Measurements from ENCODE around the gene SEC14L2.

GRCh38 chr22:30358541-30358940, 38.3 kb upstream of the SEC14L2 start:
- TF ChIP-seq CTCF (conservative IDR thresholded peaks at IDR 0.05; ENCODE audit: low read depth in 2 of 2) (no peak), EZH2phosphoT487 (IDR thresholded peaks at IDR 0.05; ENCODE audit: unreplicated experiment) (no peak), EZH2 (IDR thresholded peaks at IDR 0.05; ENCODE audit: low read depth, unreplicated experiment) (no peak), JUNB (IDR thresholded peaks at IDR 0.05; ENCODE audit: unreplicated experiment) (no peak), POLR2AphosphoS5 (IDR thresholded peaks at IDR 0.05; ENCODE audit: low read depth) (no peak), REST (IDR thresholded peaks at IDR 0.05; ENCODE audit: unreplicated experiment) (no peak)
